Kasumi-1 (cell line): Measurements from ENCODE around the gene MED8.
A peak's percentile ranks its signal among the peaks of the same experiment; 100 is the strongest.

ENCODE experiments used
- DNase-seq, 2 experiments: peaks; one replicate each; lab custom pipeline; 2025; lab: John Stamatoyannopoulos, UW

The MED8 gene, protein sequence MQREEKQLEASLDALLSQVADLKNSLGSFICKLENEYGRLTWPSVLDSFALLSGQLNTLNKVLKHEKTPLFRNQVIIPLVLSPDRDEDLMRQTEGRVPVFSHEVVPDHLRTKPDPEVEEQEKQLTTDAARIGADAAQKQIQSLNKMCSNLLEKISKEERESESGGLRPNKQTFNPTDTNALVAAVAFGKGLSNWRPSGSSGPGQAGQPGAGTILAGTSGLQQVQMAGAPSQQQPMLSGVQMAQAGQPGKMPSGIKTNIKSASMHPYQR

GRCh38 chr1:43389326-43390313, at the start of gene MED8, which contains the start of gene SZT2:
Gene MED8 (minus strand): TSS chr1:43389800. CDS start chr1:43389764, 36 bp downstream.
Gene SZT2 (plus strand): TSS chr1:43389899. CDS start chr1:43389969, 70 bp downstream.
- DNase-seq = peak; percentile 92

DNA sequence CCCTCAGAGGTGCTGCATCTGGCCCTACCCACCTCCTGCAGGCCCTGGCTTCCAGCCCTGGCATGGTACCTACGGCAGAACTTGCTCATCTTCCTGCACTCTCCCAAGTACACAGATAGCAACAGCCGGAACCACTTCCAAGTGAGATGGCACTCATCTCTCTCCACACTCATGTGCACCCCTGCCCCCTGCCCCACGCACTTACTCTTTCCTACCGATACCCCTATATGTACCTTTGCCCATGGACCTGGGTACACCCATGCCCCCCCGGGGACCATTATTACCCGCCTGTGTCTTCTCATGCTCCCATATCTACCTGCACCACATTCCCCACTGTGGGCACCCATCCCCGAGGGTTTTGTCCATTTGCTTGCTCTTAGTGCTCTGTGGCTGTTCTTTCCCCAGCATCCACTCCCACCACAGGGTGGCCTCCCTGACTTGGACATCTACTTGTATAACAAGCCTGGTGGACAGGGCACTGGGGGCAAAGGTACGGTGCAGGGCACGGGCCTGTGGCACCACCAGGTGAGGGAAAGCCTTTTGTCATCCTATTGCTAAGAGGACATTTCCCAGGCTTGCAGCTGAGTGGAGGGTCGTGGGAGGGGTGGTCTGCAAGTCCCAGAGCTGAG, 49.5 kb upstream of the MED8 start:
- no peak for DNase-seq

GRCh38 chr1:43438576-43438952, 49.0 kb upstream of the MED8 start:
- DNase-seq = no peak

DNA sequence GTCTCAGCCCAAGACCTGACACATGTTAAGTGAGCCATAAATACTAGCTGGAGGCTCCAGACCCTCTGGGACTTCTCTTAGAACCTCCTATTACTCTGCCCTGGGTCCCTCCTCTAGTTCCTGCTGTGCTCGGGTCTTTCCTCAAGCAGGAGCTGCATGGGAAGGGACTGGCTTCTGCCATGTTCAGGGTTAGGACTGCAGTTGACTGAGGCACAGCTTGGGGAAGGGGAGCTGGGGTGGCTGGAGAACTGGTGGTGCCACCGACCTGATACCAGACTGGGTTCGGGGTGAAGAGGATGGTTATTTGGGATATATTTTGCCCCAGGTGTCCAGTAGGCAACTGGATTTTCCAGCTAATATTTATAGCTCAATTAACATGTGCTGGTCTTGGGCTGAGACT, 48.4 kb upstream of the MED8 start:
- DNase-seq = no peak

GRCh38 chr1:43437031-43437973, 47.7 kb upstream of the MED8 start:
- DNase-seq = no peak

DNA sequence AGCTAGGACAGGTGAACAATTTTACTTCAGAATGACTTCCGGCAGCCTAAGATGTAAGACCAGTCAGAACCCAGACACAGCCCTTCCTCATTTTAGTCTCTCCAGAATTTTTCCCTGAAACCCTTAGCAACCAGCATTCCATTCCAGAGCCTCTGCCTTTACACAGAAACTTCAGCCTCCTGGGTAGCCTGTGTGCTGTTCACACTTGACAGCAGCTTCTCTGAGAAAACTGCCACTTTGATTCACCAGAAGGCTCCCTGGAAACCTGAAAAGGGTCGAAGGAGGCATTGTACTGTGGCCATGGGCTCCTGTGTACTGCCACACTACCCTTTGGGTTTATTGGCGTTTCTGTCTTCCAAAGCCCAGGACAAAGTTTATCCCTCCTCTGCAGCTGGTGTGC, 46.8 kb upstream of the MED8 start:
- no peak for DNase-seq

DNA sequence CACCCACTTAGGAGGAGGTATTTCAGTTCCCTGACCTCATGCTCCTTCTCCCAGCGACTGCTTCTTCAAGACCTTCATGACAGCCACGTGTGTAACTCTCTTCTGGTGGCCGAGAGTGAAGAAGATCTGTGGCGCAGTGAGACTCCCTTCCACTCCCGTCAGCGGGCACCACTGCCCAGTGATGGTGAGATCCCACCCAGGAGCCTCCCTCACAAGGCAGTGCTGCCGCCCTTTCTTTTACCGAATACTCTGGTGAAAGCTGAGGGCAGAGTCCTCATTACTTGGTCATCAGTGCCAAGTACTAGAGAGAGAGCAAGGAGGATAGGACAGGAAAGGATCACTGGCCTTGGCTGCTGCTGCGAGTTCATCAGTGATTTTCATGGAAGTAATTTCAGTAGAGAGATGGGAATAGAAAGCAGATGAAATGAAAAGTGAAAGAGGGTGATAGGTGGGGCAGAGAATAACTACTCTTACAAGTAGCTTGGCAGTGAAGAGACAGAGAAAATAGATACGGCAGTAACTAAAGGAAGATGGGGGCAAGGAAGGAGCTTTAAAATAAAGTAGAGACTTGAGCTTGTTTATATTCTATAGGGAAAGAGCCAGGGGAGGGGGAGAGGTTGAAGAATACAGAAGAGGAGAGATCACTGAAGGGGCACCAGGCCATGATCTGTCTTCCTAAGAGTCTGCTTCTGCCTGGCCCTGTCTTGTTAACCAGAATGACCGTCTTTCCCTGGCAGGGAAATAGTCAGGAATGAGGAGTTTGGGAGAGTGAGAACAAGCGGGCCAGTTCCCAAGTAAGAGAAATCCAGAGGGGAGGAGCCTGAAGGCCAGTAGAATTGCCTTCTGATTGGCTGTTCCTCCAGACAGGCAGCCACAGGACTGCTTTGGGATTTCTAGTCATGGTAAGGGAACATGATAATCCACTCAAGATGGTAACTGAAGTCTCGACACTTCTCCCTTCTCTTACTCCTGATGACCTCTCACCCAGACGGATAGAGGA, 45.8 kb upstream of the MED8 start:
- DNase-seq = no peak

DNA sequence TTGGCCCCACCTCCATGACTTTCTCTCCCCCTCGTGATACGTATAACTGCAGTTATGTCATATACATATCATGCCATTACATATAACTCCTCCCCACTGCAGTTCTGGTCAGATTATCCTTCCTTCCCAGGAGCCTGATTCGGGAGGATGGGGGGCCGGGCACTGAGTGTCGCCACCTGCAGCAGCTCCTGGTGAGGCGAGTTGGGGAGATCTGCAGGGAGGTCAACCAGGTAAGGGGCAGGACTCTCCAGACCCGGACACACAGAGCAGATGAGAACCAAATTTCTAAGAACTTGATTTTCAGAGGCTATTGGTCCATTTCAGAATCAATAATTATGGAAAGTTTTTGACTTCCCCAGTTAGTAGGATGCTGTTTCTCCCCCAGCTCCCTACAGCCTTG, 44.7 kb upstream of the MED8 start:
- no peak for DNase-seq

GRCh38 chr1:43432907-43433306, 43.3 kb upstream of the MED8 start:
- DNase-seq = no peak

- no peak for DNase-seq
Measured at GRCh38 chr1:43432171-43432860, 42.7 kb upstream of the MED8 start.

DNA sequence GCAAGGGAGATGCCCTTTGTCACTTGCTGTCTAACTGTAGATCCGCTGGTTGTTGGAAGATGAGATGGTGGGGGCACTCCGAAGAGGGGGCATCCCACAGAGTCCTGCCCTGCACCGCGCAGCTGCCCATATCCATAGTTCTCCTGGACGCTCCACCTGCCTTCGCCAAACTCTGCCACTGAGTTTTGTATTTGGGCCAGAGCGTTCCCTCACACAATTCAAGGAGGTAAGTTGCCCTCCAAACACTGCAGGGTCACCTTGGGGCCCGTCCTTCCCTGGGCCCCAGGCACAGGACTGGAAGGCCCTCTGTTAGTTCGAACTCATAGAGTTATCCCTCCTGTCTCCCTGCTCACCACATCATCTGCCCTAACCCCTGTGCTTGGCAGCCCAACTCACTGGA, 42.1 kb upstream of the MED8 start:
- no peak for DNase-seq

- DNase-seq = no peak
Measured at GRCh38 chr1:43430831-43431230, 41.2 kb upstream of the MED8 start.

GRCh38 chr1:43427941-43428340, 38.3 kb upstream of the MED8 start:
- DNase-seq = no peak

- DNase-seq = no peak
Measured at GRCh38 chr1:43427524-43427923, 37.9 kb upstream of the MED8 start.

- no peak for DNase-seq
Measured at GRCh38 chr1:43426221-43426620, 36.6 kb upstream of the MED8 start.

DNA sequence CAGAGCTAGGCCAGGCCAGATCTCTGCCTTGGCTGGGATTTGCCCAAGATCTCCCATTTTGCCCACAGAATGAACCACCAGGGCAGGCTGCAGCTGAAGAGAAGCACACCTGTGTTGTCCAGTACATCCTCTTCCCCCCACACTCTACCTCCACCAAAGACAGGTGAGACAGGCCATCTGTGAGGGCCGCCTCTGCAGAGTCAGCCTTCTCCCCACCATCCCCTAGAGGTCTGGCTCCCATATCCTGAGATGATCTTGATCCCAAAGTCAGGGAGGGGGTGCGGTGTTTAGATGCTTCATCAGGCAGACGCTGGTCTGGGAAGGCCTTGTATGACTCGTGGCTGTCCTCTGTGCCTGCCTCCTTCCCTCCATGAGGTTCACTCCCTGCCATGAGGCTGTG, 35.4 kb upstream of the MED8 start:
- no peak for DNase-seq

- no peak for DNase-seq
Measured at GRCh38 chr1:43423672-43424550, 34.3 kb upstream of the MED8 start.

- DNase-seq = no peak
Measured at GRCh38 chr1:43422995-43423671, 33.5 kb upstream of the MED8 start.
